Lower lobe of right lung (tissue), 2 donors: ENCODE results near the gene CHST3. TPM values are rescaled to one million over a fixed set of nuclear protein-coding genes. Genes with fewer than 3 reads are reported as not detected.
A peak's percentile ranks its signal among the peaks of the same experiment; 100 is the strongest.
"Not testable (repeated sequence)": the region's sequence is repeated elsewhere in the genome, so short reads cannot be mapped to it uniquely, and the experiment has no call there.

Experiments
- ATAC-seq, 2 donors: fragments of 200-7000 bp; cut with Tn5 transposase; one replicate each; pipeline ENCODE4 v1.9.1; 2020 to 2022; ENCODE audit warnings: mild to moderate bottlenecking in 2 of 2, moderate library complexity in 2 of 2
- DNase-seq: peaks from one replicate; pipeline ENCODE4 v3.0.0-alpha.2; 2020
- H3K27ac ChIP-seq: fragments of 200-600 bp; one replicate; pipeline ENCODE4 v1.8.0; 2022
- H3K27me3 ChIP-seq: fragments of 200-600 bp; one replicate; pipeline ENCODE4 v1.8.0; 2022; ENCODE audit warnings: low read depth
- H3K36me3 ChIP-seq: fragments of 200-600 bp; one replicate; pipeline ENCODE4 v1.8.0; 2022; ENCODE audit warnings: mild to moderate bottlenecking
- H3K4me1 ChIP-seq: fragments of 200-600 bp; one replicate; pipeline ENCODE4 v1.8.0; 2022
- H3K4me3 ChIP-seq: fragments of 200-600 bp; one replicate; pipeline ENCODE4 v1.8.0; 2022; ENCODE audit warnings: mild to moderate bottlenecking
- H3K9me3 ChIP-seq: fragments of 200-600 bp; one replicate; pipeline ENCODE4 v1.8.0; 2022
- CTCF ChIP-seq: fragments of 200-600 bp; IDR thresholded peaks from one replicate; pipeline ENCODE4 v1.8.0; 2022; ENCODE audit warnings: antibody characterized with exemption, mild to moderate bottlenecking
- intact Hi-C: fragments of 100-400 bp; cut with DNase I; formaldehyde crosslinking; loops from one replicate; pipeline ENCODE4 v1.11.0; 2022
- total RNA-seq: library from RNA; stranded (reverse); fragmentation: NEBNext Ultra II Directional; extraction: Animal tissue kit (Norgen Biotek cat#: 25700); gene quantifications from one replicate; pipeline ENCODE4 v1.2.1, GENCODE V29; 2021
- donor health status: DM: no; HTN: yes; CAD: no; lungs with severe emphysema.

The CHST3 gene
- total RNA-seq, 1 donor from 2014 or later, result 12.0 TPM

DNA sequence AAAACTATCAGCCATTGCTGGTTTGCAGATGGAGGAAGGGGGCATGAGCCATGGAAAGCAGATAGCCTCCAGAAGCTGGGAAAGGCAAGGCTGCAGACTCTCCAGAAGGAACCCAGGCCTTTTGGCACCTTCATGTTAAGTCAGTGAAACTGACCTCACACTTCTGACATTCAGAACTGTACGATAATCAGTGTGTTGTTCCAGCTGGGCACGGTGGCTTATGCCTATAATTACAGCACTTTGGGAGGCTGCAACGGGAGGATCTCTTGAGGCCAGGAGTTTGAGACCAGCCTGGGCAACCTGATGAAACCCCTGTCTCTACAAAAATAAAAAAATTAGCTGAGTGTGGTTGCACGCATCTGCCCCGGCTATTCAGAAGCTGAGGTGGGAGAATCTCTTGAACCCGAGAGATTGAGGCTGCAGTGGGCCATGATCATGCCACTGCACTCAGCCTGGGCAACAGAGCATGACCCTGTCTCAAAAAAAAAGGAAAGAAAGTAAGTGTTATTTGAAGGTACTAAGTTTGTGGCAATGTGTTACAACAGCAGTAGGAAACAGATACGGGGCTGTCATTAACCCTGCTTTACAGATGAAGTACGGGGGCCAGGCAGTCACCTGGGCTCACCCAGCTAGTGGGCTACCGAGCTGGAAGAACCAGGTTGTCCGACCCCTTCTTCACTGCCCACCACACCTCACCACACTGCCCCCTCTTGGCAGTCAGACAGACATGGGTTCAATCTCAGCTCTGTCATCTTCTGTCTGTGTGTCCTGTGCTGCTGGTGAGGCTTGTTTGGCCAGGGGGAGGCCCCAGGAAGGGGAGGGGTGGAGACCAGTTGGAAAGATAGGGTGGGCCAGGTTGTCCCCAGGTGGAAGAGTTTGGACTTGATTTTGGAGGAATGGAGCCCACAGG is 18.3 kb downstream of the CHST3 start:
- no peaks in the 10 kb centered on the region for H3K9me3 ChIP-seq
- peaks cover 90% of the 10 kb centered on the region for H3K4me1 ChIP-seq
- DNase-seq (no peak), ATAC-seq (no peak)
- TF ChIP-seq CTCF, result no peak
- H3K4me3 ChIP-seq, result no peak overlapping the region
- intact Hi-C loops, result no loop called here
- no peaks in the 10 kb centered on the region for H3K36me3 ChIP-seq
- no peaks in the 10 kb centered on the region for H3K27me3 ChIP-seq
- H3K27ac ChIP-seq, result no peak overlapping the region

GRCh38 chr10:71984126-71984808 is 20.1 kb downstream of the CHST3 start:
- Histone ChIP-seq H3K4me1 (peaks cover 82% of the 10 kb centered on the region), H3K4me3 (no peak overlapping the region), H3K9me3 (no peaks in the 10 kb centered on the region), H3K27ac (peak overlapping the region; percentile 31), H3K36me3 (no peaks in the 10 kb centered on the region), H3K27me3 (no peaks in the 10 kb centered on the region)
- ATAC-seq (no peak), DNase-seq (no peak)
- TF ChIP-seq CTCF, result no peak
- intact Hi-C loops, result no loop called here

- intact Hi-C loops, result no loop called here
- peak; percentile 32 for DNase-seq
- no peak for TF ChIP-seq CTCF
- Histone ChIP-seq H3K27me3 (no peaks in the 10 kb centered on the region), H3K27ac (peak overlapping the region; percentile 31), H3K4me1 (peaks cover 76% of the 10 kb centered on the region), H3K9me3 (no peaks in the 10 kb centered on the region), H3K36me3 (no peaks in the 10 kb centered on the region), H3K4me3 (no peak overlapping the region)
- ATAC-seq, result no peak
Measured at GRCh38 chr10:71984809-71985388, 20.7 kb downstream of the CHST3 start.

DNA sequence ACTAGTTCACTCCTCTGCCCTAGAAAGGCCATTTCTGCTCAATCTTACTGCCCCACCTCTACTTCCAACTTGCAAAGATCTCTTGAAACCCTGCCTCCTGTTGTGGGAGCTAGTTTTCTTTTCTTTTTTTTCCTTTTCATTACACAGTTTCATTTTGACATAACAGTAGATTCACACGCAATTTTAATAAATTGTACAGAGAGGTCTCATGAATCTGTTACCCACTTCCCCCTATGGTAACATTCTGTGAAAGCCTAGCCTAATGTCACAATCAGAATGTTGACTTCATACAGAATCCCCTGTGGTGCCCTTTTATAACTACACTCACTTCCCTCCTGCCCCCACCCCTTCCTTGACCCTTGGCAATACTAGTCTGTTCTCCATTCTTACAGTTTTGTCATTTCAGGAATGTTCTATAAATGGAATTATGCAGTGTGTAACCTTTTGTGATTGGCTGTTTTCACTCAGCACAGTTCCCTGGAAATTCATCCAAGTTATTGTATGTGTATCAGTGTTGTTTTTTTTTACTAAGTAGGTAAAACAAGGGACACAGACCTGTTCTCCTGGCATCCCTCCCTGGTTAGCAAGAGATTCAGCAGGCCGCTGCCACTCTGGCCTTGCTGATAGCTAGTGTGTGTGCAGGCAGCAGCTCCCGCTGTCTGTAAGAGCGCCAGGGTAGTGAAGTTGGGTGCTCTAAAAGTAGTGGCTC is 21.5 kb downstream of the CHST3 start:
- peak; percentile 14 for TF ChIP-seq CTCF
- Histone ChIP-seq H3K36me3 (no peaks in the 10 kb centered on the region), H3K9me3 (no peaks in the 10 kb centered on the region), H3K4me3 (no peak overlapping the region), H3K4me1 (peaks cover 68% of the 10 kb centered on the region), H3K27ac (peak overlapping the region; percentile 53), H3K27me3 (no peaks in the 10 kb centered on the region)
- intact Hi-C loops, result no loop called here
- ATAC-seq (peak; percentile 75 to 82), DNase-seq (peak; percentile 53)

DNA sequence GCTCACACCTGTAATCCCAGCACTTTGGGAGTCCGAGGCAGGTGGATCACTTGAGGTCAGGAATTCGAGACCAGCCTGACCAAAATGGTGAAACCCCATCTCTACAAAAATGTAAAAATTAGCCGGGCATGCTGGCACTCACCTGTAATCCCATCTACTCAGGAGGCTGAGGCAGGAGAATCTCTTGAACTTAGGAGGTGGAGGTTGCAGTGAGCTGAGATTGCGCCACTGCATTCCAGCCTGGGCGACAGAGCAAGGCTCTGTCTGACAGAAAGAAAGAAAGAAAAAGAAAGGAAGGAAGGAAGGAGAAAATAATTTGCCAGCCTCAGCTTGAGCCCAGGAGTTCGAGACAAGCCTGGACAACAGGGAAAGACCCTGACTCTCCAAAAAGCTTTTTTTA is 24.7 kb downstream of the CHST3 start:
- H3K4me1 ChIP-seq, result peaks cover 38% of the 10 kb centered on the region
- H3K36me3 ChIP-seq, DNase-seq, H3K27ac ChIP-seq, H3K9me3 ChIP-seq, H3K27me3 ChIP-seq, ATAC-seq, H3K4me3 ChIP-seq, intact Hi-C loops: not testable (repeated sequence)
